ENCODE results near the gene FHIT.

The FHIT gene

DNA sequence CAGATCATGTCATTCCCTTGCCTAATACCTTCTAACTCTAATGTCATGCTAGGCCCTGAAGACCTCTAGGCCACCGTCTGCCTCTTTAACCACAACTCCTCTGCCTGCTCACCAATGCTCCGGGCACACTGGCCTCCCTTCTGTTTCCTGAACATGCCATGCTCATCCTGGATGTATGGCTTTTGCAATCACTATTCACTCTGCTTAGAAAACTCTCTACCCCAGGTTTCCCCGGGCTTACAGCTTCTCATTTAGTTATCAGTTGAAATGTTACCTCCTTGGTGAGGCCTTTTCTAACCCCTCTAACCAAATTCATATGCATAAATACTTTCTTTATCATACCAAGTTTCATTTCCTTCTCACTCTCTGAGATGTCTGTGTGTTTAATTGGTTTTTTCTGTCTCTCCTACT, 1473.6 kb downstream of the FHIT start:
- Histone ChIP-seq H3K27ac (ENCODE audit: low read length) (no peak overlapping the region), H3K36me3 (ENCODE audit: control insufficient read depth in 1 of 2, insufficient read depth in 2 of 2, low read length in 2 of 2) (no peaks in the 10 kb centered on the region), H3K4me3 (ENCODE audit: low read depth in 1 of 2, low read length in 2 of 2) (no peak overlapping the region), H3K27me3 (ENCODE audit: low read depth, low read length) (no peaks in the 10 kb centered on the region), H3K4me1 (ENCODE audit: control insufficient read depth in 1 of 2, insufficient read depth in 2 of 2, low read length in 2 of 2) (no peaks in the 10 kb centered on the region), H3K9me3 (ENCODE audit: control insufficient read depth in 1 of 2, low read length in 2 of 2) (no peaks in the 10 kb centered on the region)

DNA sequence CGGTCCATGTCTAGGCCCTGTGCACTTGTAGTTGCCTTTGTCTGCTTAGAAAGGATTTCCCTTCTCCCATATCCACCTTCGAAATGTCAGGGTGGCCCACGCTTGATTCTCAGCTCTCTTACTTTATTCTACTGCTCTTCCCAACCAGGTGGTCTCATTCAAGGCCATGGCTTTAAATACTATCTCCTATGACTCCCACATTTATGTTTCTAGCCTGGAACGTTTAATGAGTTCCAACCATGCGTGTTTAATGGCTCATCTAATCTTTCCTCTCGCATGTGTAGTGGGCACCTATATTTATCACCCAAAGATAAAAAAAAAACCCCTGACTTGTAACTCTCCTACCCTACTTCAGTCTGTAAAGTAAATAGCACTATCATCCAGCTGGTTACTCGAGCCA, 1474.2 kb downstream of the FHIT start:
- H3K27ac ChIP-seq (ENCODE audit: low read length) = no peak overlapping the region
- H3K36me3 ChIP-seq (ENCODE audit: control insufficient read depth in 1 of 2, insufficient read depth in 2 of 2, low read length in 2 of 2) = no peaks in the 10 kb centered on the region
- no peak overlapping the region for H3K4me3 ChIP-seq (ENCODE audit: low read depth in 1 of 2, low read length in 2 of 2)
- H3K9me3 ChIP-seq (ENCODE audit: control insufficient read depth in 1 of 2, low read length in 2 of 2) = no peaks in the 10 kb centered on the region
- no peaks in the 10 kb centered on the region for H3K27me3 ChIP-seq (ENCODE audit: low read depth, low read length)
- no peaks in the 10 kb centered on the region for H3K4me1 ChIP-seq (ENCODE audit: control insufficient read depth in 1 of 2, insufficient read depth in 2 of 2, low read length in 2 of 2)

DNA sequence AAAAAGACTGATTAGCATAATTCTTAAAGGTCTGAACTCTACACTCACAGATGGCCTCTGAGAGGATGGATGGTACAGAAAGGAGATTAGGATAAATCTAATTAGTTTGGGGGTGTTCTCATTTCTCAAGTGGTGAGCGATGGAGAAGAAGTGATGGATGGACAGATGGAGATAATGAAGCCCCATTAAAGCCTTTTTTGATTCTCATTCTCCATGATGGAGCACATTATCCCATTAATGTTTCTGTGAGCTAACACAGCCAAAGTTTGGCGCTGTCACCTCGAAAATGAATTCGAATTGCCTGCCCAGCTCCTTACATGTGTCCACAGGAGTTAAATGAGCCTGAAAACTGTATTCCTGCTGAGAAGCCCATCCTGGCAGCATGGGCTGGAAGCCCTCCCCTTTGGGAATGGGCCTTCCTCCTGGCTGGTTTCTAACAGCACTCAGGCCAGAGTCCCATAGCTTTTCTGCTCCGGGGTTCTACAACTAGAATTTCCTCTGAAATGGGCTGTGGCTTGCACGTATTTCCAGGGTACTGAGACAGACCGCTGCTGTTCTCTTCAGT, 1475.4 kb downstream of the FHIT start:
- H3K36me3 ChIP-seq (ENCODE audit: control insufficient read depth in 1 of 2, insufficient read depth in 2 of 2, low read length in 2 of 2) = no peaks in the 10 kb centered on the region
- H3K4me3 ChIP-seq (ENCODE audit: low read depth in 1 of 2, low read length in 2 of 2) = no peak overlapping the region
- H3K9me3 ChIP-seq (ENCODE audit: control insufficient read depth in 1 of 2, low read length in 2 of 2) = no peaks in the 10 kb centered on the region
- H3K27ac ChIP-seq (ENCODE audit: low read length) = no peak overlapping the region
- no peaks in the 10 kb centered on the region for H3K27me3 ChIP-seq (ENCODE audit: low read depth, low read length)
- no peaks in the 10 kb centered on the region for H3K4me1 ChIP-seq (ENCODE audit: control insufficient read depth in 1 of 2, insufficient read depth in 2 of 2, low read length in 2 of 2)

DNA sequence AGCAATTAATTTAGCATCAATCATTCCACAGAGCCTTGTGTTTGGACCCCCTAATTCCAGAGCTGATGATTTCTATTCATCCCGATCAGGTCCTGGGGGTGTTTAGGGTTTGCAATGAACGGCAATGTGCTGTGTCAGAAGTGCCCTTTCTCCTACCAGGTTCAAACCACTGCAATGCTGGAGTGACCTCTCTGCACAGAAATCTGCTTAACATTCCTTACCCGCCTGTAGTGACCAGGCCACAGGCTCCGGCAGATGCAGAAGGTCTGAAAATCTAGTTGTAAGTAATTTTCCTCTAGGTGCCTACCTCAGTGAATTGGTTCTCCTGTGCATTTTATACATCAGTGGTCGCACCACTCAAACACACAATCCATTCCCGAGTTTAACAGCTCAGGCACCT, 1476.1 kb downstream of the FHIT start:
- Histone ChIP-seq H3K4me1 (ENCODE audit: control insufficient read depth in 1 of 2, insufficient read depth in 2 of 2, low read length in 2 of 2) (no peaks in the 10 kb centered on the region), H3K36me3 (ENCODE audit: control insufficient read depth in 1 of 2, insufficient read depth in 2 of 2, low read length in 2 of 2) (no peaks in the 10 kb centered on the region), H3K27me3 (ENCODE audit: low read depth, low read length) (no peaks in the 10 kb centered on the region), H3K9me3 (ENCODE audit: control insufficient read depth in 1 of 2, low read length in 2 of 2) (no peaks in the 10 kb centered on the region), H3K4me3 (ENCODE audit: low read depth in 1 of 2, low read length in 2 of 2) (no peak overlapping the region), H3K27ac (ENCODE audit: low read length) (no peak overlapping the region)

GRCh38 chr3:59774634-59775033, 1476.6 kb downstream of the FHIT start:
- H3K36me3 ChIP-seq (ENCODE audit: control insufficient read depth in 1 of 2, insufficient read depth in 2 of 2, low read length in 2 of 2) = no peaks in the 10 kb centered on the region
- no peak overlapping the region for H3K27ac ChIP-seq (ENCODE audit: low read length)
- H3K27me3 ChIP-seq (ENCODE audit: low read depth, low read length) = no peaks in the 10 kb centered on the region
- no peaks in the 10 kb centered on the region for H3K9me3 ChIP-seq (ENCODE audit: control insufficient read depth in 1 of 2, low read length in 2 of 2)
- no peaks in the 10 kb centered on the region for H3K4me1 ChIP-seq (ENCODE audit: control insufficient read depth in 1 of 2, insufficient read depth in 2 of 2, low read length in 2 of 2)
- no peak overlapping the region for H3K4me3 ChIP-seq (ENCODE audit: low read depth in 1 of 2, low read length in 2 of 2)

DNA sequence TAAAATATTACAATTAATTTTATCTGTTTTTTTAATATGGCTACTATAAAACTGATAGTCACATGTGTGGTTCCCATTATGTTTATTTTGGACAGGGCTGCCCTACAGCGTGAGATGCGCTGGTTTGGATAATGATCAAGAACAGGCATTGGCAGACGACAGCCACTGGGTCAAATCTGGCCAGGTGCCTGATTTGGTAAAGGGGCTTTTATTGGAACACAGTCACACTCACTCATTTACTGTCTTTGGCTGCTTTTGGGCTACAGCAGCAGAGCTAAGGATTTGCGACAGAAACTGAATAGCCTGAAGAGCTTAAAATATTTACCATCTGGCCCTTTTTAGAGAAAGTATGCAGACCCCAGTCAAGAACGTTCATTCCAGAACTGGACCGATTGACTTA, 1477.3 kb downstream of the FHIT start:
- Histone ChIP-seq H3K4me1 (ENCODE audit: control insufficient read depth in 1 of 2, insufficient read depth in 2 of 2, low read length in 2 of 2) (no peaks in the 10 kb centered on the region), H3K36me3 (ENCODE audit: control insufficient read depth in 1 of 2, insufficient read depth in 2 of 2, low read length in 2 of 2) (no peaks in the 10 kb centered on the region), H3K9me3 (ENCODE audit: control insufficient read depth in 1 of 2, low read length in 2 of 2) (no peaks in the 10 kb centered on the region), H3K4me3 (ENCODE audit: low read depth in 1 of 2, low read length in 2 of 2) (no peak overlapping the region), H3K27ac (ENCODE audit: low read length) (no peak overlapping the region), H3K27me3 (ENCODE audit: low read depth, low read length) (no peaks in the 10 kb centered on the region)

DNA sequence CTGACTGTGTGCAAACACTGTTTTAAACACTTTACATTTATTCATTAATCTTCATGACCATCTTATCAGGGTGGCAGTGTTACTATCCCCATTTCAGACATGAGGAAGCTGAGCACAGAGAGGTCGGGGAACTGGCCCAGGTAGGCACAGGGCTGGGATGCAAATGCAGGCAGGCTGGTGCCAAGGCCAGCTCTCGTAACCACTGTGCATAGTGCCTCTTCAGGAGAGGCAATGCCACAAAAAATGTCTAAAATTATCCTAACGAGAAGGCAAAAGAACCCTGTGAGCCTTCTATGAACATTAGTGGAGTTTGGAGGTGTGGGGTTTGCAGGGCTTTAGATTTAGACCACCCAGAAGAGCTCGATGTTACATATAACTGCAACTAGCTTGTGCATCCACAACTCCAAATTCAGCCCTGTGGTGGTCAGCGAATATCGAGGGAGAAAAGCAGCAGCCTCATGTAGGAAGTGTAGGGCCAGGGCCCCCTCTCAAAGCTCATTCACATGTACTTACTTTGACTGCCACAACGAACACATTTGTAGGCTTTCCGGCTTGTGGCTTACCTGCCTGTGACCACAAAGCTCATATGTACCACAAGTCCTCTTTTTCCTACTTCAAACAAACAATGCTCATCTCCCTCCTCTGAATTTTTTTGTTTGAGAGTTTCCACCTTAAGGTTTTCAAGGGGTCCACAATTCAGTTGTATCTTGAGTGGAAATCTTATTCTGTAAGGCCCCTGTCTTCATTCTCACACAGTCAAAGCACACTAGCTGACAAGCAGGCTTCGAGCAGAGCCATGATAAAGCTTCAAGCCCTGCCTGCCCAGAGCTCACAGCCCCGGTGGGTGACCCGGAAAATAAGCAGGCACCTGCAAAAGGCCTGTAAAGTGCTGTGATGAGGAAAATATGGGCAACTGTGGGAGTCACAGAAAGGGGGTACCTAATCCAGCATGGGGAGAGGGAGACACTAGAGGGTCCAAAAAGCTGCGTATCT, 1478.5 kb downstream of the FHIT start:
- Histone ChIP-seq H3K4me1 (ENCODE audit: control insufficient read depth in 1 of 2, insufficient read depth in 2 of 2, low read length in 2 of 2) (no peaks in the 10 kb centered on the region), H3K27ac (ENCODE audit: low read length) (no peak overlapping the region), H3K4me3 (ENCODE audit: low read depth in 1 of 2, low read length in 2 of 2) (no peak overlapping the region), H3K36me3 (ENCODE audit: control insufficient read depth in 1 of 2, insufficient read depth in 2 of 2, low read length in 2 of 2) (no peaks in the 10 kb centered on the region), H3K9me3 (ENCODE audit: control insufficient read depth in 1 of 2, low read length in 2 of 2) (no peaks in the 10 kb centered on the region), H3K27me3 (ENCODE audit: low read depth, low read length) (no peaks in the 10 kb centered on the region)

DNA sequence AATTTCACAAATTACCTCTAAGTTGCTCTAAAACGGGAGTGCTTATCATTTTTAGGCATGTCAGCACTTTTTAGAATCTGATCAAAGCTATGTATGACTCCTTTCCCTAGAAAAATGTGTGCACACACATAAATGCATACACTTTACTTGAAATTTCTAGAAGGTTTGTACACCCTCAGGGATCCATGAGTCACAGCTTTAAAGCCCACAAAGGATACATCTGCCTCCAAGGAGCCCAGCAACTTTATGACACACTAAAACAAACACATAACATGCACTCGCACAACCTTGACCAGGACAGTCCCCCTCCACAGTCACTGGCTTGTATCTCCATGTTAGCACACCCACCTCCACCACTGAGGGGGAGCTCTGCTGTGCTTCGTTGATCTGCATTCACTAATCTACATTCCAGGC, 1479.5 kb downstream of the FHIT start:
- no peaks in the 10 kb centered on the region for H3K4me1 ChIP-seq (ENCODE audit: control insufficient read depth in 1 of 2, insufficient read depth in 2 of 2, low read length in 2 of 2)
- H3K9me3 ChIP-seq (ENCODE audit: control insufficient read depth in 1 of 2, low read length in 2 of 2) = no peaks in the 10 kb centered on the region
- no peak overlapping the region for H3K4me3 ChIP-seq (ENCODE audit: low read depth in 1 of 2, low read length in 2 of 2)
- no peaks in the 10 kb centered on the region for H3K36me3 ChIP-seq (ENCODE audit: control insufficient read depth in 1 of 2, insufficient read depth in 2 of 2, low read length in 2 of 2)
- no peaks in the 10 kb centered on the region for H3K27me3 ChIP-seq (ENCODE audit: low read depth, low read length)
- no peak overlapping the region for H3K27ac ChIP-seq (ENCODE audit: low read length)

DNA sequence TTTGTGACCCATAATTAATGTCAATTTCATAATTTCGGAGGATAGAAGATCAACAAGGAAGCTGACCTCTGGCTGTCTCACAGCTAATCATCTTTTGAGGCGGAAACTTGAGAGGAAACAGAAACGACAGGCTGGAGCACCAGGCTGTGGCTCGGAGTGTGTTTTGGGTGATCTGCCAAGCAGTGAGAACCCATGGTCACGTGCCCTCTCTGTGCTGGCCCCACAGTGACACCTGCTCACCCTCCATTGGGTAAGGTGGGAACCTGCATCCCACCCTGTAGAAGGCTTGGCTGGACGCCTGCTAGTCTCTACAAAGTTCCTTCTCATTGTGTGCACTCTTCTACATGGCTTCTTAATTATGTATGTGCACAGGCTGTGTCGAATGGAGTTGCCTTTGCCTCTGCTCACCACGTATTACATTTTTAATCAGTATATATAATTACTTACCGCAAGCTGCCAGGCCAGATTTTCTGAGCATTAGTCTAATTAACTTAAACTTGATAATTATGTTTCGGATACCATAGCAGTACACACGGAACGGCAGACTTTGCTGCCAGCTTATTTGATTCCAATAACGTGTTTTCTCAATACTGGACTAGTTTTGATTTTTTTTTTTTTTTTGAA, 1482.0 kb downstream of the FHIT start:
- no peaks in the 10 kb centered on the region for H3K36me3 ChIP-seq (ENCODE audit: control insufficient read depth in 1 of 2, insufficient read depth in 2 of 2, low read length in 2 of 2)
- no peak overlapping the region for H3K4me3 ChIP-seq (ENCODE audit: low read depth in 1 of 2, low read length in 2 of 2)
- no peaks in the 10 kb centered on the region for H3K9me3 ChIP-seq (ENCODE audit: control insufficient read depth in 1 of 2, low read length in 2 of 2)
- no peaks in the 10 kb centered on the region for H3K4me1 ChIP-seq (ENCODE audit: control insufficient read depth in 1 of 2, insufficient read depth in 2 of 2, low read length in 2 of 2)
- no peak overlapping the region for H3K27ac ChIP-seq (ENCODE audit: low read length)
- no peaks in the 10 kb centered on the region for H3K27me3 ChIP-seq (ENCODE audit: low read depth, low read length)

DNA sequence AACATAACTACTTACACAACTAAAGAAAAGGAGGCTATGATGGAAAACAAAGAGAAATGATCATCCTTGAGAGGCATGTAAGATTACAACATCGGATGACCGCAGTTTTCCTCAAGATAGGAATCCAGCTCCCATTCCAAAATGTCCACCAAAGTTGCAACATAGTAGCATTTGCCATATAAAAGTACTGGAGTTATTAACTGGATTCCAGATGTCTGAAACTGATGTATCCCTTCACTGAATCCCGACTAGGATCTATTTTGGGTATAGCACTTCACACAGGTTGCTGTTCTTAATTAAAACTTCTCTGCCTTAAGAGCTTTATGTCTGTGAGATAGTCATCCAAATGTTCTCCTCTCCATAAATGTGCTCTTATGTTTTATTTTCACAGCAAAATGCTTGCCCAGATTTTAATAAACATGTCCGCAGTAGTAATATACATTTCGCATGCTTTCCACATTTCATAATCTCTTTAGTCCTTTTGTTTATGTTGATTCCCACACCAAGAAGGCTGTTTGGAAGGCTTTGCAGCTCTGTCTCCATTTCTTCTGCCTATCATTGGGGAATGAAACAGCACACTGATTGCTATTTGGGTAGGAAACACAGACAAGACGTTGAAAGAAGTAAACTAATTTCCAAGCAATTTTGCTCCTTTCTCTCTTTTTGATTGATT, 1484.9 kb downstream of the FHIT start:
- Histone ChIP-seq H3K4me3 (ENCODE audit: low read depth in 1 of 2, low read length in 2 of 2) (no peak overlapping the region), H3K27me3 (ENCODE audit: low read depth, low read length) (no peaks in the 10 kb centered on the region), H3K36me3 (ENCODE audit: control insufficient read depth in 1 of 2, insufficient read depth in 2 of 2, low read length in 2 of 2) (no peaks in the 10 kb centered on the region), H3K4me1 (ENCODE audit: control insufficient read depth in 1 of 2, insufficient read depth in 2 of 2, low read length in 2 of 2) (no peaks in the 10 kb centered on the region), H3K27ac (ENCODE audit: low read length) (peak overlapping the region; percentile 48), H3K9me3 (ENCODE audit: control insufficient read depth in 1 of 2, low read length in 2 of 2) (no peaks in the 10 kb centered on the region)

DNA sequence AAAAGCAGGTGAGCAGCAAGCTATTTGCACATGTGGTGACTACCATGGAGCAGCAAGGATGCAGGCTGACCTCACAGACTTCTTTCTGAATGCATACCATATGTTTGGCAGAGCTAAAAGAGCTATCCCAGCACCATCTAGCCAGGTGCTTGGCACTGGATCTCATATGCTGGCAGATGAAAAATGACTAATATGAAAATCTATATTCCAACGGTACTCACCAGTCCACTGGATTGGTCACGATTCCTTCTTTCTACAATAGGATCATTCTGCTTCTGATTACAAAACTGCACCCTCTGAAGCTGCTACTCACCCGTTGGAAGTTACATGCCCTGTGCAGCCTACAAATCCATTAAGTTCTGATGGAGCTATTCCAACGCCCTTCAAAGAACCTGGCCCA, 1487.1 kb downstream of the FHIT start:
- Histone ChIP-seq H3K9me3 (ENCODE audit: control insufficient read depth in 1 of 2, low read length in 2 of 2) (no peaks in the 10 kb centered on the region), H3K4me1 (ENCODE audit: control insufficient read depth in 1 of 2, insufficient read depth in 2 of 2, low read length in 2 of 2) (no peaks in the 10 kb centered on the region), H3K36me3 (ENCODE audit: control insufficient read depth in 1 of 2, insufficient read depth in 2 of 2, low read length in 2 of 2) (no peaks in the 10 kb centered on the region), H3K4me3 (ENCODE audit: low read depth in 1 of 2, low read length in 2 of 2) (no peak overlapping the region), H3K27me3 (ENCODE audit: low read depth, low read length) (no peaks in the 10 kb centered on the region), H3K27ac (ENCODE audit: low read length) (no peak overlapping the region)
